Mesangial cell (primary cell): Measurements from ENCODE around the gene GPR83. TPM values are rescaled to one million over a fixed set of nuclear protein-coding genes. Genes with fewer than 3 reads are reported as not detected.

ENCODE experiments used
- total RNA-seq: library from RNA; depleted of rRNA; stranded (reverse); fragments of >200 nt; gene quantifications from 2 replicates; pipeline ENCODE4 v1.2.3, GENCODE V29; 2015

Gene GPR83
- not detected in 2 replicates for total RNA-seq

GRCh38 chr11:94400839-94401772, at the start of gene GPR83:
TSS of gene GPR83 (minus strand) at chr11:94401419. CDS start at chr11:94401247, 172 bp downstream.

Other genes with a start within 250 kb of the GPR83 start
- gene IZUMO1R, start 96.8 kb downstream of the GPR83 start, total RNA-seq: not detected in 2 replicates
- gene MRE11, start 92.4 kb upstream of the GPR83 start, total RNA-seq: 3.3 and 7.7 TPM in 2 replicates
- 3.7 and 5.2 TPM in 2 replicates for gene ANKRD49, start 92.6 kb upstream of the GPR83 start, total RNA-seq
- gene C11orf97, start 111.0 kb upstream of the GPR83 start, total RNA-seq: not detected in 2 replicates
- gene FUT4, start 142.5 kb upstream of the GPR83 start, total RNA-seq: 5.5 and 5.8 TPM in 2 replicates
- gene PIWIL4, start 165.9 kb upstream of the GPR83 start, total RNA-seq: 0.16 and 1.6 TPM in 2 replicates